GM18858 (cell line): ENCODE results near the gene ACTN2.
"Not testable (repeated sequence)": the region's sequence is repeated elsewhere in the genome, so short reads cannot be mapped to it uniquely, and the experiment has no call there.

ENCODE experiments used
- ATAC-seq: cut with Tn5 transposase; IDR thresholded peaks from one replicate; pipeline ENCODE4 v1.9.1; 2021; ENCODE audit not compliant: unreplicated experiment

Gene ACTN2

GRCh38 chr1:236685917-236686814, at the start of gene ACTN2:
Gene ACTN2, plus strand, starts transcription at chr1:236686499. Its CDS starts 175 bp downstream, at chr1:236686674.
- no peak for ATAC-seq

- no peak for ATAC-seq
These were observed 47.4 kb upstream of the ACTN2 start for GRCh38 chr1:236638945-236639344.

GRCh38 chr1:236639686-236640085, 46.6 kb upstream of the ACTN2 start:
- no peak for ATAC-seq

GRCh38 chr1:236642763-236643162, 43.5 kb upstream of the ACTN2 start:
- no peak for ATAC-seq

- no peak for ATAC-seq
These were observed 41.2 kb upstream of the ACTN2 start for GRCh38 chr1:236645016-236645680.

GRCh38 chr1:236654511-236654910, 31.8 kb upstream of the ACTN2 start:
- ATAC-seq = no peak

- ATAC-seq = no peak
These were observed 31.3 kb upstream of the ACTN2 start for GRCh38 chr1:236654957-236655356.

GRCh38 chr1:236657398-236657797, 28.9 kb upstream of the ACTN2 start:
- no peak for ATAC-seq

GRCh38 chr1:236659792-236660587, 26.3 kb upstream of the ACTN2 start:
- no peak for ATAC-seq

- ATAC-seq = no peak
These were observed 22.4 kb upstream of the ACTN2 start for GRCh38 chr1:236663934-236664333.

GRCh38 chr1:236668909-236669308, 17.4 kb upstream of the ACTN2 start:
- not testable (repeated sequence) for ATAC-seq

GRCh38 chr1:236670060-236670459, 16.2 kb upstream of the ACTN2 start:
- ATAC-seq = no peak

GRCh38 chr1:236673289-236673919, 12.9 kb upstream of the ACTN2 start:
- ATAC-seq = no peak

GRCh38 chr1:236677641-236678235, 8.6 kb upstream of the ACTN2 start:
- ATAC-seq = no peak

- no peak for ATAC-seq
These were observed 5.1 kb upstream of the ACTN2 start for GRCh38 chr1:236681219-236681618.

- ATAC-seq = no peak
These were observed 938 bp upstream of the ACTN2 start for GRCh38 chr1:236685205-236685916.

GRCh38 chr1:236686815-236687160, 489 bp downstream of the ACTN2 start:
- ATAC-seq = no peak

- ATAC-seq = no peak
These were observed 974 bp downstream of the ACTN2 start for GRCh38 chr1:236687273-236687672.

GRCh38 chr1:236688705-236689104, 2.4 kb downstream of the ACTN2 start:
- no peak for ATAC-seq
